ENCODE data around the gene TGFBI.

DNA sequence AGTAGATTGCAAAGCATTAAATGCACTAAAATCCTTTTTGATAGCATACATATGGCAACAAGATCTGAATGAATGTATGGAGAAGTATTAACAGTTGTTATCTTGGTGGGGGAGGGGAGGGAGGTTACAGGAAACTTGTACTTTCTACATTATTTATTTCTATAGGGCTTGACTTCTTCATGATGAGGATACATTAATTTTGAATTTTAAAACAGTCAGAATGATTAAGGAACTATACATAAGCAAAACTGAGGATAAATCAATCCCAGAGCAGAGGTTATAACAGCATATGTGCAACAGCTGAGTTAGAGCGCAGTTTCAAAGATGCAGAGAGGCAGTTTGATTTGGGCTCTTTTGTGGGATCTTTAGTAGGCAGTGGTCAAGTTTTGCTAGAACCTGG is 80.0 kb downstream of the TGFBI start:
- TF ChIP-seq, protein P1, sequence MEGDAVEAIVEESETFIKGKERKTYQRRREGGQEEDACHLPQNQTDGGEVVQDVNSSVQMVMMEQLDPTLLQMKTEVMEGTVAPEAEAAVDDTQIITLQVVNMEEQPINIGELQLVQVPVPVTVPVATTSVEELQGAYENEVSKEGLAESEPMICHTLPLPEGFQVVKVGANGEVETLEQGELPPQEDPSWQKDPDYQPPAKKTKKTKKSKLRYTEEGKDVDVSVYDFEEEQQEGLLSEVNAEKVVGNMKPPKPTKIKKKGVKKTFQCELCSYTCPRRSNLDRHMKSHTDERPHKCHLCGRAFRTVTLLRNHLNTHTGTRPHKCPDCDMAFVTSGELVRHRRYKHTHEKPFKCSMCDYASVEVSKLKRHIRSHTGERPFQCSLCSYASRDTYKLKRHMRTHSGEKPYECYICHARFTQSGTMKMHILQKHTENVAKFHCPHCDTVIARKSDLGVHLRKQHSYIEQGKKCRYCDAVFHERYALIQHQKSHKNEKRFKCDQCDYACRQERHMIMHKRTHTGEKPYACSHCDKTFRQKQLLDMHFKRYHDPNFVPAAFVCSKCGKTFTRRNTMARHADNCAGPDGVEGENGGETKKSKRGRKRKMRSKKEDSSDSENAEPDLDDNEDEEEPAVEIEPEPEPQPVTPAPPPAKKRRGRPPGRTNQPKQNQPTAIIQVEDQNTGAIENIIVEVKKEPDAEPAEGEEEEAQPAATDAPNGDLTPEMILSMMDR (IDR thresholded peaks at IDR 0.05): no peak
- TF ChIP-seq POLR2A (IDR thresholded peaks at IDR 0.05): no peak

Data from esophagus squamous epithelium (tissue), 4 donors.